ENCODE data around the gene PICK1. TPM values are rescaled to one million over a fixed set of nuclear protein-coding genes. Genes with fewer than 3 reads are reported as not detected.
A peak's percentile ranks its signal among the peaks of the same experiment; 100 is the strongest.

The PICK1 gene
- total RNA-seq, 1 donor = 14.2 TPM

DNA sequence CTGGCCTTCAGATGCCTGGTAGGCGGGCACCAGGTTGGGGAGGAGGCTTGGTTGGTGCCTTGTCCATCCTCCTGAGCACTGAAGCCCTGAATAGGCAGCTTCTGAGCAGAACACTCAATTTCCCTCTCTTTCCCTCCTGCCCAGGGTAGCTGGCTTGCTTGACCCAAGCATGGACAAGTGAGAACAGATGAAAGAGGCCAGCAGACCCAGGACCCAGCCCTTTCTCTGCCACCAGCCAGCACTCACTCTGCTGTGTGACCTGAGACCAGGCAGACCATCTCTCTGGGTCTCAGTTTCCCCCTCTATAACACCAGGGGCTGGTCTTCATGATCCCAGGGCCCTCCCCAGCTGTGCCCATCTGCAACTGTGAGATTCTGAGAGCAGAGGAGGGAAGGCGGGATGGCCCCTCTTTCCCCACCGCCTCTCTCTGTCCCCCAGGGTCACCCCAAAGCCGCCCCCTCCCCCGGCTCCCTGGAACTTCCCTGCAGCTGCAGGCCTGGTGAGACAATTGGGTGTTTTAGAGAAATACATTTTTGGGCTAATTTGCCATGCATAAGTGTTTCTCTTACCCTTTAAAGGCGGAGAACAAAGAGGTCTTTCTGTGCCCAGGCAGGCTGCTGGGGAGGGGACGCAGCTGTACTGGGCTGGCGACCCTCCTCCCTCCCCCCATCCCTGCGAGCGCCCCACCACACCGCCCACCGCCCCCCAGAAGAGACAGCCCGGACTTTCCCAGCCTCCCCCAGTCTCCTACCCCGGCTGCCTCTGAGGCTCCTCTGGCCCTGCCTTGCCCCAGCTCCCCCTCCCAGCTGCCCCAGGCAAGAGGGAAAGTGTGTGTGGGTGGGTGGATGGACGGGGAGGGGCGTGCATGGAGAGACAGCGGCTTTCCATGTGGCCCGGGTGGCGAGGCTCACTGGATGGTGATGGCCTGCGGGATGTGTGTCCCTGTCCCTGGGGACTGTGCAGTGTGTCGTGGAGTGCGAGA lies 30.8 kb upstream of the PICK1 start:
- no peak for DNase-seq (ENCODE audit: low read depth)
- TF ChIP-seq, protein P1, sequence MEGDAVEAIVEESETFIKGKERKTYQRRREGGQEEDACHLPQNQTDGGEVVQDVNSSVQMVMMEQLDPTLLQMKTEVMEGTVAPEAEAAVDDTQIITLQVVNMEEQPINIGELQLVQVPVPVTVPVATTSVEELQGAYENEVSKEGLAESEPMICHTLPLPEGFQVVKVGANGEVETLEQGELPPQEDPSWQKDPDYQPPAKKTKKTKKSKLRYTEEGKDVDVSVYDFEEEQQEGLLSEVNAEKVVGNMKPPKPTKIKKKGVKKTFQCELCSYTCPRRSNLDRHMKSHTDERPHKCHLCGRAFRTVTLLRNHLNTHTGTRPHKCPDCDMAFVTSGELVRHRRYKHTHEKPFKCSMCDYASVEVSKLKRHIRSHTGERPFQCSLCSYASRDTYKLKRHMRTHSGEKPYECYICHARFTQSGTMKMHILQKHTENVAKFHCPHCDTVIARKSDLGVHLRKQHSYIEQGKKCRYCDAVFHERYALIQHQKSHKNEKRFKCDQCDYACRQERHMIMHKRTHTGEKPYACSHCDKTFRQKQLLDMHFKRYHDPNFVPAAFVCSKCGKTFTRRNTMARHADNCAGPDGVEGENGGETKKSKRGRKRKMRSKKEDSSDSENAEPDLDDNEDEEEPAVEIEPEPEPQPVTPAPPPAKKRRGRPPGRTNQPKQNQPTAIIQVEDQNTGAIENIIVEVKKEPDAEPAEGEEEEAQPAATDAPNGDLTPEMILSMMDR (IDR thresholded peaks at IDR 0.05; ENCODE audit: insufficient read depth, low read depth, low read length) = no peak
- no peak overlapping the region for H3K4me3 ChIP-seq (ENCODE audit: low read depth, low read length)

DNA sequence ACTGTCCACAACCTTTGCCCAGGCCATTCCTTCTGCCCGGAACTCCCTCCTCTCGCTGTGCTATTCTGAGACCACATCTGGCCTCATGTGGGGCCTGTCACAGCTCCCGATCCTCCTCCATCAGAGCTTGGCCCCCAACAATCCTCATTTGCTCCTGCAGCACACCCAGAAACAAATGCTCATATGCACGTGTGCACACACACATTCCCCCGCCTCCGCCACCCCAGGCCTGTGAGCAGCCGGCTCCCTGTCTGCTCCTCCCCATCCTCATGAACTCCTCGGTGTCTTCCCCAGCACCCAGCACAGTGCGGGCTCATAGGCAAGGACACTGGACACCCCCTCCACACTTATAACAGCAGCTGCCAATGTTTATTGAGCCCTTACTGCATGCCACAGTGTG lies 29.7 kb upstream of the PICK1 start:
- TF ChIP-seq, protein P1 (IDR thresholded peaks at IDR 0.05; ENCODE audit: insufficient read depth, low read depth, low read length) = no peak
- no peak overlapping the region for H3K4me3 ChIP-seq (ENCODE audit: low read depth, low read length)
- DNase-seq (ENCODE audit: low read depth) = no peak

DNA sequence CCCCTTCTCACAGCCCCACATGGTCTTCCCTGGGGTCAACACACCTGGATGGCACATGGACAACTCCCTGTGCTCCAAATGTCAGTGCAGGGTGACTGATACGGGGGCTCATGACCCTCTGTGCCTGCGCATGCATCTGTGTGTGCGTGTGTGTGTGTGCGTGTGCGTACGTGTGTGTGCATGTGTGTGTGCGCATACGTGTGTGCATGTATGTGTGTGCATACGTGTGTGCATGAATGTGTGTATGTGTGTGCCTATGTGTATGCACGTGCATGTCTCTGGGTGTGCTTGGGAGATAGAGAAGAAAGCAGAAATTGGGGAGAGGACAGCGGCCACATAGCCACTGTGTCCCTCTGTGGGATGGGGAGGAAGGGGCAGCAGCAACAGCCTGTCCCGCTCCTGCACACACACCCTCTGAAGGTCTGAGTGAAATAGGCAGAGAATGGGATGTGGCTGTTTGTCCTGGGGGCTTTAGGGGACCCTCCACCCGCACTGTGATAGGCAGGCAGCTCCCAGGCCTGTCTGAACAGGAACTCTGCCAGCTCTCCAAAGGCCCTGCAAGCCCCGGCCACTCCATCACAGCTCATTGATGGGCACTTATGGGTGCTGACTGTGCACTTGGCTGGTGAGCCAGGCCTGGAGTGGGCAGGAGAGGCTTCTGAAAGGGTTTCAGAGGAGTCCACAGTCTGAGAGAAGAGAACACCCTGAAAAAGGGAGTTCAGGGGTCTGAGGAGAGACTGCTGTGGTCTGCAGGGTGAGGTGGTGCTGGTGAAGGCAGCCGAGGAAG lies 28.7 kb upstream of the PICK1 start:
- no peak for DNase-seq (ENCODE audit: low read depth)
- TF ChIP-seq, protein P1 (IDR thresholded peaks at IDR 0.05; ENCODE audit: insufficient read depth, low read depth, low read length) = no peak
- H3K4me3 ChIP-seq (ENCODE audit: low read depth, low read length) = no peak overlapping the region

DNA sequence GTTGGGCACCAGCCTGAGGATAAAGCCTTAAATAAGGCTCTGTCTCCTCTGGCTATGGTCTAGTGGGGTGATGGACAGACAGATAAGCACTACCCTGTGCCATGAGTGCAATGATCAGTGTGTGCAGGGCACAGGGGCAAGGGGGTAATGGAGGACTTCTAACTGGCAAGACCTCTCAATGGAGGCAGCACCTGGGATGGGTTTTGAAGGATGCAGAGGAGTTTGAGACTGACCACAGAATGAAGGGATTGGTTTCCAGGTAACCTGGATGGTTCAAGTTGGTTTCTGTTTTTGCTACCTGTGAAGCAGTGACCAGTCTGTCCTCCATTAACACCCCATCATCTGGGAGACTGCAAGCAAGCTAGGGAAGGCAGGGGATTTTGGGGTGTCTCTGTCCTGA lies 27.8 kb upstream of the PICK1 start:
- H3K4me3 ChIP-seq (ENCODE audit: low read depth, low read length) = no peak overlapping the region
- no peak for DNase-seq (ENCODE audit: low read depth)
- TF ChIP-seq, protein P1 (IDR thresholded peaks at IDR 0.05; ENCODE audit: insufficient read depth, low read depth, low read length) = no peak

DNA sequence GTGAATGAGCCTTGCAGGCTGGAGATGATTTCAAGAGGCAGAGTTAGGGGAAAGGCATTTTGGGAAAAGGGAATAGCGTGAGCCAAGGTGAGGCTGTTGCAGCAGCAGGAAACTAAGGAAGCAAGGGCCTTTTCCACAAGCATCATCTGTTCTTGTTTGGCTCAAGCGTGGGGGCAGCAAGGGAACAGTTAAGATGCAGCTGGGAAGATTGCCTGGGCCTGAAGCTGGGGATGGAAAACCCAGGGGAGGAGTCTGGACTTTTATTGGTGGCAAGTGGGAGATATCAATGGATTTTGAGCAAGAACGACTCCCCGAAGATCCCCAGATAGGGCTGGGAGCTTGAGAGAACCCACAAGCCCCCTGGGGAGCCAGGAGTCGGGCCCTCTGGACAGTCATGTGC lies 27.3 kb upstream of the PICK1 start:
- H3K4me3 ChIP-seq (ENCODE audit: low read depth, low read length) = no peak overlapping the region
- DNase-seq (ENCODE audit: low read depth) = peak; percentile 20
- TF ChIP-seq, protein P1 (IDR thresholded peaks at IDR 0.05; ENCODE audit: insufficient read depth, low read depth, low read length) = no peak

DNA sequence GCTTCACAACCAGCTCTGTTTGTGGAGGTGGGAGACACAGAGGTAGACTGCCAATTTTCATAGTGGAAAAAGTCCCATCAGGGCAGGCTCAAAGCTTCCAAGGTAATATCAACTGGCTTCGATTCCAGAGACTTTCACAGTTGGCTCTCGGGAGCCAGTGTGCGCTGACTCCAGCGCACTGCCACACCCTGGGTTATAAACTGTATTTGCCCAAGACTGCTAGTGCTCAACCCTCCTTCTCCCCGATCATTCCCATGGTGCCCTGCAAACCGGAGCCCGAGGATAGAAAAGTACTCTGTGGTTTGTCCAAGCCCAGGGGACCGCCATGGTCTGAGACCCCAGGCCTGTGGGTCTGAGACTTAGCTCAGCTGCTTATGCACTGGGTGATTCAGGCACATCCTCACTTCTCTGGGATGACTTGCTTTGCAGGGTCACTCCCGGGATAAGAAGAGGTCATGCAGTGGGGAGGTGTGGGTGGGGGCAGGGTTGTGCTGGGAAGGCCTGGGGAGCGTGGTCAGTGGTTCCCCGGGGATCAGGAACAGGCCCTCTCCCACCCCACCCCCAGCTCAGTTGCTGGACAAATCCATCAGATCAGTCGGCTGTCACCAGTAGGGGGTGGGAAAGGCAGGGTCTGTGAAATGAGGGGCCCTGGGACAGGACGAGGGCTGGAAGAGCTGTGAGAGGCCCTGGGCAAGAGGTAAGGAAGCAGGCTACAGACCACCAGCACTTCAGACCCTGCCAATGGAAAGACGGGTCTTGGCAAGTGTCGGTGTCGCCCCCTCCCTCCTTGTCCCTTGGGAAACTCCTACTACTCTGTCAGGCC lies 26.7 kb upstream of the PICK1 start:
- no peak for DNase-seq (ENCODE audit: low read depth)
- no peak overlapping the region for H3K4me3 ChIP-seq (ENCODE audit: low read depth, low read length)
- TF ChIP-seq, protein P1 (IDR thresholded peaks at IDR 0.05; ENCODE audit: insufficient read depth, low read depth, low read length) = no peak

All from fibroblast of villous mesenchyme (primary cell).